HCT116 (cell line): Measurements from ENCODE around the gene SLC41A1.

Source experiments
- CEBPB ChIP-seq: IDR thresholded peaks from 2 replicates; pipeline ENCODE4 v1.6.1; 2012; ENCODE audit warnings: low read depth
- ELF1 ChIP-seq: IDR thresholded peaks from 2 replicates; pipeline ENCODE4 v1.6.1; 2012; ENCODE audit warnings: low read depth, borderline replicate concordance
- EZH2 ChIP-seq: fragments of 200-600 bp; sonication (generic); IDR thresholded peaks from 2 replicates; pipeline ENCODE4 v1.6.1; 2017; ENCODE audit warnings: antibody characterized with exemption, mixed run types
- POLR2A ChIP-seq: IDR thresholded peaks from 2 replicates; pipeline ENCODE4 v1.7.0; 2011; ENCODE audit warnings: borderline replicate concordance; ENCODE audit not compliant: insufficient read depth, insufficient read length; ENCODE audit errors: extremely low read depth
- POLR2AphosphoS5 ChIP-seq: IDR thresholded peaks from 2 replicates; pipeline ENCODE4 v1.6.1; 2011; ENCODE audit warnings: mild to moderate bottlenecking, low read depth, low read length, moderate library complexity
- SIN3A ChIP-seq: IDR thresholded peaks from 2 replicates; pipeline ENCODE4 v1.6.1; 2012; ENCODE audit warnings: low read depth
- SRF ChIP-seq: IDR thresholded peaks from 2 replicates; pipeline ENCODE4 v1.6.1; 2012; ENCODE audit warnings: low read depth
- TCF7L2 ChIP-seq: IDR thresholded peaks from 2 replicates; pipeline ENCODE4 v1.7.0; 2011; ENCODE audit warnings: borderline replicate concordance, inconsistent platforms; ENCODE audit not compliant: insufficient read depth, insufficient read length; ENCODE audit errors: extremely low read depth
- YY1 ChIP-seq: IDR thresholded peaks from 2 replicates; pipeline ENCODE4 v1.6.1; 2011; ENCODE audit warnings: low read length, low read depth, moderate library complexity, mild to moderate bottlenecking; ENCODE audit not compliant: insufficient replicate concordance; ENCODE audit errors: extremely low read depth
- ZNF274 ChIP-seq: fragments of 200-500 bp; sonication (Bioruptor generic); IDR thresholded peaks from 2 replicates; pipeline ENCODE4 v1.6.1; 2014; ENCODE audit warnings: mild to moderate bottlenecking, low read depth, low read length, inconsistent platforms
- TF ChIP-seq, protein P1 (sequence below), 3 experiments: fragments of 200-600 bp in 1 of 3; sonication (generic) in 1 of 3; IDR thresholded peaks in 2 of 3; conservative IDR thresholded peaks in 1 of 3; 2 replicates each; pipeline ENCODE4 v1.5.1; 2012 to 2017; ENCODE audit warnings: low read depth in 2 of 3, low read length in 2 of 3, antibody characterized with exemption in 1 of 3, borderline replicate concordance in 1 of 3, control low read depth in 1 of 3, mild to moderate bottlenecking in 1 of 3, mixed read lengths in 1 of 3, mixed run types in 1 of 3, moderate library complexity in 1 of 3; ENCODE audit not compliant: insufficient read depth in 1 of 3
- TF ChIP-seq, protein P2 (sequence below): IDR thresholded peaks from 2 replicates; pipeline ENCODE4 v1.6.1; 2011; ENCODE audit warnings: mild to moderate bottlenecking, low read length, moderate library complexity; ENCODE audit not compliant: insufficient replicate concordance; ENCODE audit errors: extremely low read depth
- TF ChIP-seq, protein P3 (sequence below): IDR thresholded peaks from 2 replicates; pipeline ENCODE4 v1.6.1; 2012

DNA sequence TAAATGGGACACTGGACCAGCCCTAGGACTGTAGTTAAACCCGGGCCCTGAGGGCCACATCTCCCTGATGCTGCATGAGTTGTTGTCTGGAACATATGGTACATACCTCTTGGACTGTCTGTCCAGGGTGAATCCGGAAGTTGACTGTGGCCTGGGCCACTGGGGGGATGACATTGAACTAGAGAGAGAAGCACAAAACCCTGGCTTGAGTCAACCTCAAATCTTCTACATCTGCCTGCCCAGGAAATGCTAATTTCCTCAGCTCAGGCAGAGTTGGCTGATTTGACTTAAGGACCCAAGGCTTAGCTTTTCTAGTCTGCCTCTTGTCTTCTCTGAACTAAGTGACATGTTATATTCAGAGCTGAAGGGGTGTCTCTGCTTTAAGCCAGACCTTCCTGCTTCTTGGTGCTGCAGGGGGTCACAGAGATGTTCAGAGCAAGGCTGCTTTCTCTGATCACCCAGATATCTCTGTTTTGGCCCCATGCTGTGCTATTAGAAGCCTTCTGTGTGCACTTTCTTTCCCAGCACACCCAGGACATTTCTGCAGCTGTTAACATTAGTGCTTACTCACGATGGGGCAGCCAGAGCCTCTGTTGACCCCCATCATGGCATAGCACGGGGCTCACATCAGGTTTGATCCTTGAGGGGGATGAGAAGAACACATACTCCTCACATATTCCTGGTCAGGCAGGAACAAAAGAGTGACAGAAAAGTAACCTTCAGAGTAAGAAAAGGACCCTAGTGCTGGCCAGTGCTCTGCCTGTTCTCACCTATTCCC lies 27.3 kb upstream of the SLC41A1 start:
- TF ChIP-seq, protein P1, sequence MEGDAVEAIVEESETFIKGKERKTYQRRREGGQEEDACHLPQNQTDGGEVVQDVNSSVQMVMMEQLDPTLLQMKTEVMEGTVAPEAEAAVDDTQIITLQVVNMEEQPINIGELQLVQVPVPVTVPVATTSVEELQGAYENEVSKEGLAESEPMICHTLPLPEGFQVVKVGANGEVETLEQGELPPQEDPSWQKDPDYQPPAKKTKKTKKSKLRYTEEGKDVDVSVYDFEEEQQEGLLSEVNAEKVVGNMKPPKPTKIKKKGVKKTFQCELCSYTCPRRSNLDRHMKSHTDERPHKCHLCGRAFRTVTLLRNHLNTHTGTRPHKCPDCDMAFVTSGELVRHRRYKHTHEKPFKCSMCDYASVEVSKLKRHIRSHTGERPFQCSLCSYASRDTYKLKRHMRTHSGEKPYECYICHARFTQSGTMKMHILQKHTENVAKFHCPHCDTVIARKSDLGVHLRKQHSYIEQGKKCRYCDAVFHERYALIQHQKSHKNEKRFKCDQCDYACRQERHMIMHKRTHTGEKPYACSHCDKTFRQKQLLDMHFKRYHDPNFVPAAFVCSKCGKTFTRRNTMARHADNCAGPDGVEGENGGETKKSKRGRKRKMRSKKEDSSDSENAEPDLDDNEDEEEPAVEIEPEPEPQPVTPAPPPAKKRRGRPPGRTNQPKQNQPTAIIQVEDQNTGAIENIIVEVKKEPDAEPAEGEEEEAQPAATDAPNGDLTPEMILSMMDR (IDR thresholded peaks at IDR 0.05 in 2 of 3, conservative IDR thresholded peaks at IDR 0.05 in 1 of 3; ENCODE audit: borderline replicate concordance in 1 of 3, insufficient read depth in 1 of 3, low read depth in 2 of 3, low read length in 2 of 3) = no peak
- TF ChIP-seq CEBPB (no peak), SRF (no peak), TCF7L2 (no peak), ZNF274 (no peak), SIN3A (no peak), YY1 (no peak), POLR2AphosphoS5 (no peak), EZH2 (no peak), ELF1 (no peak), POLR2A (no peak)
- TF ChIP-seq, protein P2, sequence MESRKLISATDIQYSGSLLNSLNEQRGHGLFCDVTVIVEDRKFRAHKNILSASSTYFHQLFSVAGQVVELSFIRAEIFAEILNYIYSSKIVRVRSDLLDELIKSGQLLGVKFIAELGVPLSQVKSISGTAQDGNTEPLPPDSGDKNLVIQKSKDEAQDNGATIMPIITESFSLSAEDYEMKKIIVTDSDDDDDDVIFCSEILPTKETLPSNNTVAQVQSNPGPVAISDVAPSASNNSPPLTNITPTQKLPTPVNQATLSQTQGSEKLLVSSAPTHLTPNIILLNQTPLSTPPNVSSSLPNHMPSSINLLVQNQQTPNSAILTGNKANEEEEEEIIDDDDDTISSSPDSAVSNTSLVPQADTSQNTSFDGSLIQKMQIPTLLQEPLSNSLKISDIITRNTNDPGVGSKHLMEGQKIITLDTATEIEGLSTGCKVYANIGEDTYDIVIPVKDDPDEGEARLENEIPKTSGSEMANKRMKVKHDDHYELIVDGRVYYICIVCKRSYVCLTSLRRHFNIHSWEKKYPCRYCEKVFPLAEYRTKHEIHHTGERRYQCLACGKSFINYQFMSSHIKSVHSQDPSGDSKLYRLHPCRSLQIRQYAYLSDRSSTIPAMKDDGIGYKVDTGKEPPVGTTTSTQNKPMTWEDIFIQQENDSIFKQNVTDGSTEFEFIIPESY = no peak
- TF ChIP-seq, protein P3, sequence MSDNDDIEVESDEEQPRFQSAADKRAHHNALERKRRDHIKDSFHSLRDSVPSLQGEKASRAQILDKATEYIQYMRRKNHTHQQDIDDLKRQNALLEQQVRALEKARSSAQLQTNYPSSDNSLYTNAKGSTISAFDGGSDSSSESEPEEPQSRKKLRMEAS = no peak
